IMR-90 (cell line): ENCODE data around the gene IRF5.

Source experiments
- CTCF ChIP-seq: conservative IDR thresholded peaks from 2 replicates; pipeline ENCODE4 v1.5.1; 2012; ENCODE audit warnings: mild to moderate bottlenecking, low read depth, low read length, improper control_type of control experiment
- MAFK ChIP-seq: IDR thresholded peaks from 2 replicates; pipeline ENCODE4 v1.6.1; 2012; ENCODE audit warnings: low read depth, low read length, improper control_type of control experiment
- RAD21 ChIP-seq: IDR thresholded peaks from 2 replicates; pipeline ENCODE4 v1.6.1; 2012; ENCODE audit warnings: low read length, improper control_type of control experiment
- RFX5 ChIP-seq: IDR thresholded peaks from 2 replicates; pipeline ENCODE4 v1.8.0; 2012; ENCODE audit warnings: low read depth, mild to moderate bottlenecking, low read length, moderate library complexity

- TF ChIP-seq CTCF (no peak), RAD21 (no peak), RFX5 (no peak), MAFK (no peak)
Observed at GRCh38 chr7:128937271-128937646, 468 bp upstream of the IRF5 start.
